GM23248 (cell line): ENCODE measurements around the gene PCCA. TPM values are rescaled to one million over a fixed set of nuclear protein-coding genes. Genes with fewer than 3 reads are reported as not detected.

ENCODE experiments used
- DNase-seq: peaks from one replicate; pipeline ENCODE4 v3.0.0-alpha.2; 2015
- H2AFZ ChIP-seq: fragments of 200-600 bp; sonication (generic); 2 replicates; pipeline ENCODE4 v1.6.1; 2016; ENCODE audit warnings: antibody characterized with exemption
- H3F3A ChIP-seq: fragments of 200-600 bp; sonication (generic); 2 replicates; pipeline ENCODE4 v1.6.1; 2016; ENCODE audit warnings: mild to moderate bottlenecking, antibody characterized with exemption, mixed run types; ENCODE audit not compliant: insufficient read depth
- H3K27ac ChIP-seq: fragments of 200-600 bp; sonication (generic); 2 replicates; pipeline ENCODE4 v1.5.1; 2016; ENCODE audit warnings: mild to moderate bottlenecking
- H3K27me3 ChIP-seq: fragments of 200-600 bp; sonication (generic); replicated peaks from 2 replicates; pipeline ENCODE4 v1.6.1; 2016; ENCODE audit warnings: mild to moderate bottlenecking; ENCODE audit not compliant: insufficient read depth
- H3K36me3 ChIP-seq: fragments of 200-600 bp; sonication (generic); 2 replicates; pipeline ENCODE4 v1.6.1; 2016; ENCODE audit warnings: low read depth, mild to moderate bottlenecking
- H3K4me1 ChIP-seq: fragments of 200-600 bp; sonication (generic); 2 replicates; pipeline ENCODE4 v1.6.1; 2016; ENCODE audit warnings: mild to moderate bottlenecking; ENCODE audit not compliant: insufficient read depth
- H3K4me2 ChIP-seq: fragments of 200-600 bp; sonication (generic); one replicate; pipeline ENCODE4 v1.6.1; 2016; ENCODE audit warnings: mild to moderate bottlenecking; ENCODE audit not compliant: unreplicated experiment
- H3K4me3 ChIP-seq: fragments of 200-600 bp; sonication (generic); 2 replicates; pipeline ENCODE4 v1.5.1; 2016; ENCODE audit warnings: mild to moderate bottlenecking
- H3K79me2 ChIP-seq: fragments of 200-600 bp; sonication (generic); 2 replicates; pipeline ENCODE4 v1.6.1; 2016; ENCODE audit warnings: mild to moderate bottlenecking; ENCODE audit not compliant: insufficient read depth
- H3K9ac ChIP-seq: fragments of 200-600 bp; sonication (generic); 2 replicates; pipeline ENCODE4 v1.6.1; 2016; ENCODE audit warnings: mild to moderate bottlenecking
- H3K9me2 ChIP-seq: fragments of 200-600 bp; sonication (generic); 2 replicates; pipeline ENCODE4 v1.6.1; 2016; ENCODE audit warnings: mixed run types, mild to moderate bottlenecking, moderate library complexity; ENCODE audit not compliant: insufficient read depth
- H3K9me3 ChIP-seq: fragments of 200-600 bp; sonication (generic); one replicate; pipeline ENCODE4 v1.6.1; 2017; ENCODE audit warnings: low read depth
- H4K20me1 ChIP-seq: fragments of 200-600 bp; sonication (generic); 2 replicates; pipeline ENCODE4 v1.6.0; 2016; ENCODE audit not compliant: insufficient read depth
- EZH2 ChIP-seq: fragments of 200-600 bp; sonication (generic); IDR thresholded peaks from 2 replicates; pipeline ENCODE4 v1.6.1; 2018; ENCODE audit warnings: antibody characterized with exemption, mild to moderate bottlenecking; ENCODE audit not compliant: insufficient read depth, poor library complexity, severe bottlenecking
- EZH2phosphoT487 ChIP-seq: fragments of 200-600 bp; sonication (generic); IDR thresholded peaks from 2 replicates; pipeline ENCODE4 v1.6.1; 2018; ENCODE audit warnings: antibody characterized with exemption, moderate library complexity, mild to moderate bottlenecking, low read depth; ENCODE audit not compliant: insufficient read depth
- WGBS, 2 experiments: methylation state at CpG; one replicate each; pipeline ENCODE4 v1.1.6; 2015 to 2017; ENCODE audit warnings: low lambda C conversion rate in 2 of 2, low coverage in 1 of 2; ENCODE audit errors: missing lambda C conversion rate in 2 of 2; 5-methylcytosine and 5-hydroxymethylcytosine counted together
- in situ Hi-C: fragments of 300-500 bp; cut with MboI; formaldehyde crosslinking; loops from 2 replicates; pipeline ENCODE4 v1.15.0; 2020
- polyA plus RNA-seq: library from polyadenylated mRNA; unstranded; fragments of >200 nt; fragmentation: Nextera tagmentation; extraction: Ambion mirVana; gene quantifications from 2 replicates; pipeline ENCODE4 v1.2.1, GENCODE V29; 2016
- total RNA-seq: library from RNA; depleted of rRNA; stranded (reverse); fragments of >200 nt; shearing (Covaris generic); gene quantifications from 2 replicates; pipeline ENCODE4 v1.2.3, GENCODE V29; 2014

The PCCA gene
- total and polyA plus RNA-seq, 2 experiments from 2014 or later, result 9.1 to 9.6 TPM

DNA sequence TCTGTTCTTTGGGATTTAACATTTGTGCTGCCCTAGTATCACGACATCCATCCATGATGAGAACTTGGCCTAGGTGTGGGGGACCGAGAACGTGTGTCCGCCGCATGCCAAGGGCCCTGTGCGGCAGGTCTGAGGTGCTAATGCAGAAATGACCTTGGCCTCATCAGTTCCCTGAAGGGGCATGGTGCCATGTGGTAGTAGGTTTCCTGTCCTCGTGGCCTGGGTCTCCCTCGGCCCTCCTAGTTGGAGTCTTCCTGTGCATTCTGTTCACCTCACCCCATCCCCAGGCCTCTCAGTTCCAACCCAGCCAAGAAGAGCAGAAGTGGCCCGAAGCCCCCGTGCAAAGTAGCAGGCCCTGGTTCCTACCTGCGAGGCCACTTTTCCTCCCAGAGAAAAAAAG lies 439.9 kb downstream of the PCCA start:
- H3K4me1 ChIP-seq, result no peaks in the 10 kb centered on the region
- no peaks in the 10 kb centered on the region for H3K9me2 ChIP-seq
- 91 to 93% methylated on average over 11 of the region's 11 CpGs for WGBS, 2 experiments
- H3K9me3 ChIP-seq, result no peaks in the 10 kb centered on the region
- H3K27me3 ChIP-seq, result no peaks in the 10 kb centered on the region
- H2AFZ ChIP-seq, result no peak overlapping the region
- H3F3A ChIP-seq, result no peaks in the 10 kb centered on the region
- H3K4me3 ChIP-seq, result no peak overlapping the region
- H3K36me3 ChIP-seq, result no peaks in the 10 kb centered on the region
- no peak overlapping the region for H3K4me2 ChIP-seq
- DNase-seq, result no peak
- no peak overlapping the region for H3K9ac ChIP-seq
- TF ChIP-seq EZH2, result no peak
- TF ChIP-seq EZH2phosphoT487, result no peak
- H3K79me2 ChIP-seq, result no peaks in the 10 kb centered on the region
- no peaks in the 10 kb centered on the region for H4K20me1 ChIP-seq
- in situ Hi-C loops, result no loop called here
- no peak overlapping the region for H3K27ac ChIP-seq

DNA sequence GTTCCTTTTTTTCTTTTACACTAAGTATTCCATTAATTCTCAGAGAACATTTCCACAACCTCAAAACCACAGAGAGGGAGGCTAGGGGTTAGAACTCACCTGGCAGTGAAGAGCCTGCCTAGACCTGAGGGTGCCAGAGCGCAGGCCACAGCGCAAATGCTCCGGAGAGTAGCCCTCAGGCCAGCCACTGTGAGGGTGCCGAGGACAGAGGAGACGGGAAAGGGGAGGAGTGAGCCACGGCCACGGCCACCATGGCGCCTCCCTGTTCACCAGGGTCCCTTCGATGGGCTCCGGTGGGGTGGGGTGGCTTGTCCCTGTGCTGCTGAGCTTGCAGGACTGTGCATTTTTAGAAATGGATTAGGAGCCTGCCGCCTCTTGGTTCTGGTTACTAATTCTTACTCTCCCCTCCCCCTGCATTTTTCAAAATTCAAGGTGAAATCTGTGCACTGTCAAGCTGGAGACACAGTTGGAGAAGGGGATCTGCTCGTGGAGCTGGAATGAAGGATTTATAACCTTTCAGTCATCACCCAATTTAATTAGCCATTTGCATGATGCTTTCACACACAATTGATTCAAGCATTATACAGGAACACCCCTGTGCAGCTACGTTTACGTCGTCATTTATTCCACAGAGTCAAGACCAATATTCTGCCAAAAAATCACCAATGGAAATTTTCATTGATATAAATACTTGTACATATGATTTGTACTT lies 440.9 kb downstream of the PCCA start:
- no peaks in the 10 kb centered on the region for H3K9me2 ChIP-seq
- H3K9ac ChIP-seq, result no peak overlapping the region
- H3K4me3 ChIP-seq, result no peak overlapping the region
- no peak overlapping the region for H2AFZ ChIP-seq
- no peak overlapping the region for H3K27ac ChIP-seq
- no peaks in the 10 kb centered on the region for H3F3A ChIP-seq
- H3K27me3 ChIP-seq, result no peaks in the 10 kb centered on the region
- no peaks in the 10 kb centered on the region for H3K79me2 ChIP-seq
- H3K4me1 ChIP-seq, result no peaks in the 10 kb centered on the region
- in situ Hi-C loops, result loop anchor here (10.0 kb wide), 1 partner anchor 605 kb away; no protein-coding TSS in a partner anchor
- H4K20me1 ChIP-seq, result no peaks in the 10 kb centered on the region
- H3K9me3 ChIP-seq, result no peaks in the 10 kb centered on the region
- no peaks in the 10 kb centered on the region for H3K36me3 ChIP-seq
- 92 to 95% methylated on average over 15 of the region's 15 CpGs for WGBS, 2 experiments
- H3K4me2 ChIP-seq, result no peak overlapping the region
- no peak for DNase-seq
- TF ChIP-seq EZH2, result no peak
- TF ChIP-seq EZH2phosphoT487, result no peak

DNA sequence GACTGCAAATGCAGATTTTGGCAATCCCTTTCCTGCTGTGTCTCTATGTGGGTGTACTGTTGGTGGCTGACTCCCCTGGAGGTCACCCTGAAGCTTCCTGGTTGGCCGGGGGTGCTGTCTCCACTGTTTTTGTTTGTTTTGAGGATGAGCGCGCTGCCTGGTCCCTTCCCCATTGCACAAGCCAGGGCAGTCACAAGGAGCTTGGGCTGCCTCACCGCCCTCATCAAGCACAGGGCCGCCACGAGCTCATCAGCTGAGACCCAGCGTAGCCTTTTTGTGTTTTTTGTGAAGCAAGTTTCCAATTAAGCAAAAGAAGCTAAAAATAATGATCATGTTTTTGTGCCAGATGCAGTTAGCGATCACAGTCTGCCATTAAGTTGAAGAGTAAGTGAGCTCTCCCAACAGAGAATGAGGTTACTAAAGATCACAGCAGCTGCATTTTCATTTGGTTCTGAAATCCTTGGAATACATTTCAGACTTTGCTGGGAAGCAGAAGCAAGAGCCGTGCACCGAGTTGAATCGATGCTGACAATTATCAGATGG lies 441.8 kb downstream of the PCCA start:
- no peaks in the 10 kb centered on the region for H3F3A ChIP-seq
- TF ChIP-seq EZH2, result no peak
- no peak for TF ChIP-seq EZH2phosphoT487

DNA sequence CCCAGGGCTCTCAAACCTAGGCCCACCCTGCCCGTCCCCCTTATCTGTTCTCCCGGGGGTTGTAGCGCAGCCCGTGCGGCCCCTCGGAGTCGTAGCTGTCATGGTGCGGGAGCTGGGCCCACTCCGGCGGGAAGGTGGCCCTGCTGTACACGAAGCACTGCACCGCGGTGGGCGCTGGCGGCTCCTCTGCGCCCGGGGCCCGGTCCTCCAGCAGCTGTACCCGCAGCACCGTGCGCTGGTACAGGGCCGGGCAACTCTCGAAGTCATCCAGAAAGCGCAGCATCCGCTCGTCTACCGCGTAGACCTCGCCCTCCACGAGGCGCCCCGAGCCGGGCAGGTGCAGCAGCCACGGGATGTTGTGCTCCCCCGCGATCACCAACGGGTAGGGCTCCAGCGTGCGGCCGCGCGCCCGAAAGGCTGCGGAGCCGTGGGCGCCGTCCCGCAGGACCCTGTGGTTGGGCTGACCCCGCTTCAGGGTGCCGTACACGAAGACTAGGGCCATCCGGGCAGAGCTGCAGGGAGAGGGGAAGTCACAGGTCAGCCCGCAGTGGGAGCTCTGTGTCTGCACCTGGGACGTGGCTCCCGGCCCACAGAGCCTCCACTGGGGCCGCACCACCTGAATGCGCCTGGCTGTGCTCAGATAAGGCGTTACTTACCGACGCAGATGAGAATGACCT lies 443.3 kb downstream of the PCCA start:
- no peaks in the 10 kb centered on the region for H3K27me3 ChIP-seq
- no peaks in the 10 kb centered on the region for H3K9me2 ChIP-seq
- no peaks in the 10 kb centered on the region for H3F3A ChIP-seq
- no peaks in the 10 kb centered on the region for H3K79me2 ChIP-seq
- in situ Hi-C loops, result loop anchor here (10.0 kb wide), 1 partner anchor 607 kb away; no protein-coding TSS in a partner anchor
- 0 out of 2 replicates have a peak, but pooled peaks cover 4% of the 10 kb centered on the region for H3K4me1 ChIP-seq
- 97 to 98% methylated on average over 30 to 60 of the region's 60 CpGs for WGBS, 2 experiments
- H3K27ac ChIP-seq, result no peak overlapping the region
- no peaks in the 10 kb centered on the region for H3K9me3 ChIP-seq
- no peak overlapping the region for H2AFZ ChIP-seq
- H3K9ac ChIP-seq, result no peak overlapping the region
- no peaks in the 10 kb centered on the region for H4K20me1 ChIP-seq
- no peak for DNase-seq
- TF ChIP-seq EZH2 (no peak), EZH2phosphoT487 (no peak)
- no peak overlapping the region for H3K4me3 ChIP-seq
- H3K36me3 ChIP-seq, result no peaks in the 10 kb centered on the region
- no peak overlapping the region for H3K4me2 ChIP-seq

More for the DNA sequence above, 441.8 kb downstream of the PCCA start:
- Histone ChIP-seq H3K27ac (no peak overlapping the region), H3K27me3 (no peaks in the 10 kb centered on the region), H3K9ac (no peak overlapping the region), H3K9me2 (no peaks in the 10 kb centered on the region), H2AFZ (no peak overlapping the region), H3K4me2 (no peak overlapping the region), H3K36me3 (no peaks in the 10 kb centered on the region), H4K20me1 (no peaks in the 10 kb centered on the region), H3K4me1 (0 out of 2 replicates have a peak, but pooled peaks cover 4% of the 10 kb centered on the region), H3K79me2 (no peaks in the 10 kb centered on the region), H3K4me3 (no peak overlapping the region), H3K9me3 (no peaks in the 10 kb centered on the region)
- peak; percentile 36 for DNase-seq
- in situ Hi-C loops, result loop anchor here (10.0 kb wide), 1 partner anchor 606 kb away; no protein-coding TSS in a partner anchor
- 21 to 26% methylated on average over 11 of the region's 11 CpGs for WGBS, 2 experiments
